Suppressor macrophage treated with lipopolysaccharide for 1 hour (primary cell): Measurements from ENCODE around the gene ANKRD13B.

Source experiments
- DNase-seq, 3 donors: peaks; one replicate each; pipeline ENCODE4 v3.0.0-alpha.2; 2020 to 2022

The ANKRD13B gene

GRCh38 chr17:29582772-29583171 lies 10.2 kb upstream of the ANKRD13B start:
- DNase-seq = no peak

DNA sequence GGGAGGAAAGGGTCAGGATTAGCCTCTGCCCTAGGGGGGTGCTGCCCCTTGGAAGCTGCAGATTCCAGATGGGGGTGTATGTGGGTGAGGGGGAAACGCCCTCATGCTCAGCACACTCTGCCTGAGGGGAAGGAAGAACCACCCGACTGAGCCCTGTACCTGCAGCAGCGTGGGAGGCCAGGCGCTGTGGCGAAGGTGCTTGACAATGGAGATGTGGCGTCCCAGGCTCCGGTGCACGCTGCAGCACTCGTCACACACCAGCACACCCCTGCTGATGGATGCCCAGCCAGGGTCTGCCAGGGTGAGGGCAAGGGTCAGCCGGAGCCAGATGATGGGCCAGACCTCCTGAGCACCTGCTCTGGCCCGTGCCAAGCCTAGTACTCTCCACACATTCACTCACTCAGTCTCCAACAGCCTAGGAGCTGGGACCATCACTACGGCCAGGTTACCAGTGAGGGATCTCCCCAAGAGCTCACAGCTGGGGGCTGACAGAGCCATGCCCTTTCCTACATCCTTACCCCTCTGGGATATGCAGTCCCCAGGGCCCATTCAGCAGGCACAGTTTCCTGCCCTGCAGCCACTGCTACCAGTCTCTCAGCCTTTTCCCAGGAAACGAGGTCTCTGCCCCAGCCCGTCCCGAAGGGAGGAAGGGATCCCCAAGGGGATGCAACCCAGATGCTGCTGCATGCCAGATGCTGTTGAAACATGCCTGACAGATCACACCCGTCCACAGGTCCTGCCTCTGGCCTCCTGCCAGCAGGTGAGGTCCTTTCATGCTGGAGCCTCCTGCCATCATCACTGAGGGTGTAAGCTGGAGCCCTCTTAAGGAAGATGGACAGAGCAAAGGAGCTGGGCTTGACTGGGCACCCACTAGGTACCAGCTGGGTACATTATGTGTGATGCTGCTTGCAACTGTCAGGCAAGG lies 9.3 kb upstream of the ANKRD13B start:
- no peak for DNase-seq

DNA sequence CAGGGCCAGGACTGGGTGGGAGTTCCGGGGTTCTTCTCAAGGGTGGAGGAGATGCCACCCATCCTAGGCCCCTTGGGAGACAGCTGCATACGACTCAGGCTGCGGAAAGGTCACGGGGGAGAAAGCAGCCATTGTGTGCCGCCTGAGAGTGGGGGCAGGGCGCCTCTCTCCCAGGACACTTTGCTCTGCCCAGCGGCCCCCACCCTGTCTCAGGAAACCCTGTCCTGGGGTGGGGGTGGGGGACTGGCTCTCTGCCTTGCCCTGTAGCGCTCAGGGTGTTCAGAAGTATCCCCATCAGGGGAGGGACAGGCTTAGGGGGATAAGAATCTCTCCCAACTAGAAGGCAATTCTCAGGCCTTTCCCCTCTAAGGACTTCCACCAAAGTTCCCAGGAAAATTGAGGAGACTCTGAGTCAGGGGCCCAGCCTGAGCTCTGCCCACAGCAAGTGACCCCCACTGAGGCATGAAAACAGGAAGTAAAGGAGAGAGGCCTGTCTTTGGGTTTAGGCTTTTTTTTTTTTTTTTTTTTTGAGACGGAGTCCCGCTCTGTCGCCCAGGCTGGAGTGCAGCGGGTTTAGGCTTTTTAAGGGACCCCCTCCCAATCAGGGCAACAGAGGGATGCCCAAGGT lies 8.4 kb upstream of the ANKRD13B start:
- DNase-seq = peak; percentile 28 to 63 (median 40)

DNA sequence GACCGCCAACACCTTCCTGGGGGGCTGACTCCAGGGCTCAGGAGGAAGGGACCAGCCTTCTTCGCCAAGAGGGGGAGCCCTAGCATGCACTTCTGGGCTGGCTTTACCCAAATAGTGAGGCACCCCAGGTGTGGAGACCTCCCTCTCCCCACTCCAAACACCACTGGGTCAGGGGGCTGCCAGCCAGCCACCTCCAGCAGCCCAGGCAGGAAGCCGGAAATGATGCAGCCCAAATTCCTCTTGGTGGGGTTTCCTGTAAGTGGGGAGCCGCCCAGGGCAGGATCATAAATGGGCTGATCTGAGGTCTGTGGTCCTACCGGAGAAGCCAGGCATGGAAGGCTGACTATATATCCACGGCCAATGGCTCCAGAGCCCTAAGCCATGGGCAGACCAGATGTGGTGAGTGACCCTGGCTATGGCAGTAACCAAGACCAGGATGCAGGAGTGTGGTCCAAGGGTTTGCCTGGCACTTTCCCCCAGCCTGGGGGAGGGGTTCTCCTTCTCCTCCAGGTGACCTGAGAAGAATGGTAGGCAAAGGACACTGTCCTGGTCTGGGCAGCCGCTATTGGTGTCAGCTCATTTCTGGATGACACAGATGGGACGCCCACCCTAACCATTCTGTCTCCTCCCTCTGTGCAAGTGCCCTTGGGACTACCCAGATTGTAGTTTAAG lies 7.7 kb upstream of the ANKRD13B start:
- peak in 2 of 3 donors; percentile 26 to 35 for DNase-seq

DNA sequence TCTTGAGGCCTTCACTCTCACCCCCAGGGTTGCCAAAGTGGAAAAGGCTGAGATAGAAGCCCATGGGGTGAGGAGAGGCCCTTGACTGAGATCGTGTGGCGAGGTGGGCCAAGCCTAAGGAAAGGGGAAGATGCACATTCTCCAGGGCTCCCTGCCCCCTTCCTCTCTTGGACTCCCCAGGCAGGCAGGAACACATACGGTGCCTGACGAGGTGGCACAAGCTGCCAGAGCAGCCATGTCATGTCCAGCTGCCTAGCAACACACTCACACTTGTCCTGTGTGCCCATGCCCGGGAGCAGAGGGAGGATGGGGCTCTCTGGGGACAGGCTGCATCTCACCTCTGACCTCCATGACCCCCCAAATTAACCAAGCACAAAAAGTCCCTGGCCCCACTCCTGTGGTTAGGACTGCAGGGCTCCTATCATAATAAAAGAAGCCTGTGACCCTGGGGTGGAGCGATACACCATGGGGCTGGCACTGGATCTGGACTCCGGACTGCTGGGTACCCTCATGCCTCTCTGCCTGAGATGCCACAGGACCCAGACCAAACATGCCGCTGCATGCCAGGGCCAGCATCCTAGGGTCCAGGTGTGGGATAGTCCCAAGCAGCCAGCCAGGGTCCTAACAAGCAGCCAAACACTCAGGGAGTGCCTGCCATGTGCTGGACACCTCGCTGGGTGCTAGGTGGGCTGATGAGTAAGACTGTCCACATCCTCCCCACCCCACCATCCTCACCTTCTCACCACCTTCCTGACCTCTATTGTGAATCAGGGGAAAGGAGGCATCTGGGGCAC lies 6.1 kb upstream of the ANKRD13B start:
- peak in 2 of 3 donors; percentile 24 to 32 for DNase-seq

DNA sequence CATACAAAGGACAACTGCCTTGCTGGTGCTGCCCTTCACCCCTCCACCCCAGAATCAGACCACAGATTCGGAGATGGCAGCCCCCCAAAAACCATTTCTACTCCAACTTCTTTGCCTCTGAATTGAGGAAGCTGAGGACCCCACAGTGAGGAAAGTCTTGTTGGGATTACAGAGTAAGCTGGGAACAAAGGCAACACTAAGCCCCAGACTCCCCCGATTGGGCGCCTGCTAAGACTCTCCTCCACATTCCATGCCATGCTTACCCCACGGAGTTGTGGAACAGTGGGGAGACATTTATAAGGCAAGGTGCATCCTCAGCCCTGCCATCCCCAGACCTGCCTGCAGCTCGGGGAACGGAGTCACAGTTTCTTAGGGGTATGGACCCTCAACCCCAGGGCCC lies 5.3 kb upstream of the ANKRD13B start:
- no peak for DNase-seq

GRCh38 chr17:29588017-29588561 lies 4.8 kb upstream of the ANKRD13B start:
- DNase-seq = peak; percentile 26 to 51 (median 50)

DNA sequence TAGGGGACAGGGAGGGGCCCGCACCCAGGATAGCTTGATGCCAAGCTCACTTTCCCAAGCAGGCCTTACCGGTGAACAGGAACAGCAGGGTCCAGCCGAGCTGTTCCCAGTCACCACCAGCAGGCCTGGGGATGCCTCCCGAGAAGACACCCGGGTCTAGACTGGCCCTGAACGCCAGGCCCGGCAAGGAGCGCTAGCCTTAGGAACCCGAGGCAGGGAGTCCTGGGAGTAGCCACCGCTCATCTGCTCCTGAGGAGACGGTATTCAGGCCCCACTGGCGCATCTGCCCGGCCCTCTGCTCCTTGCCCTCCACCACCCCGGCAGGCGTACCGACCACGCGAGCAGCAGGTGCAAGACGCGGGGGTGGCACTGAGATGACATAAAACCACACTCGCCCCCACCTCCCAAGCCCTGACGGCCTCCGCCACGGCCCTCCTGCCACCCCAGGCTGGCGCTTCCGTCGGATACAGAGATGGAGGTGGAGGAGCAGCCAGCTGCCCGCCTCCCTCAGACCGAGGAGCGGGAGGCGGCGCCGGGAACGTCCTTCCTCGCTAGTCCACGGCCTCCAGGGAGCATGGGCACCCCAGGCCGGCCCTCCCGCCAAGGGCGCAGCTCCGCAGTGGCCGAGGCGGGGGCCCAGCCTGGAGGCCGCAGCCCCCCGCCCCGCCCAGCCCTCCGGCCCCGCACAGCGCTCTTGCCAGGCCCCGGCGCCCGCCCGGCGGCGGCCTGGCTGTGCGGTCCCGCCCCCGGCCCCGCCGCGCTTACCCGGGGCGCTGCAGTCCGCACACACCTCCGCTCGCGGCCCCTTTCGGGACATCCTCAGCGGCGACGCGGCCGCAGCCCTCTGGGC lies 4.1 kb upstream of the ANKRD13B start:
- peak; percentile 31 to 62 (median 31) for DNase-seq

GRCh38 chr17:29589524-29590410 lies 3.2 kb upstream of the ANKRD13B start, which contains the start of gene GIT1:
Gene GIT1, minus strand, starts transcription at chr17:29589648. Its CDS starts 270 bp downstream, at chr17:29589378.
- peak; percentile 91 to 98 (median 95) for DNase-seq

- peak; percentile 55 to 61 (median 56) for DNase-seq
These were observed 2.4 kb upstream of the ANKRD13B start for GRCh38 chr17:29590411-29591145.

DNA sequence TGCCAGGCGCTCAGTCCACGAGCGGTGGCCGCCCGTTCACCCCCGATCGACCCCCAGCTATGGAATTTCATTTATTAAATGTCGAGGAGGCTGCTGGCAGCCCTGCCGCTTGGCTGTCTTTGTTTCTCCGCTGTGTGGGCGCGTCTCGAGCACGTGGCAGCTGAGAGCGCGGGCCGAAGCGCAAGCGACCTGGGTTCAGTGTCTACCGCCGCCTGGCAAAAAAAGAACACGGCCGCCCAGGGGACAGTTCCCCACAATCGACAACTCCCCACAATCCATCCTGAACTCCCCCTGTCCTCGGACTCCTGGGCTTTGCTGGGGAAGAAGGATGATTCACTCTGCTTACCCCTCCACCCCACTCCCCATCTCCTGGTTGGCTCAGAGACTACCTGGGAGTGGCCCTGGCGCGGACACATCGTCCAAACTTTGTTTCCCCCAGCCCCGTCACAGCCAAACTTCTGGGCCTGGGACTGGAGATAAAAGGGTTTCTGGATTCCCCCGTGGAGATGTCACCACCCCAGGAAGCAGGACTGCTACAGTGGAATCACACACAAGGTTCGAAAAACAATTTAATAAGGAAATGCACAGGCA lies 1.7 kb upstream of the ANKRD13B start:
- peak; percentile 41 to 57 (median 44) for DNase-seq

GRCh38 chr17:29591737-29592608 lies 959 bp upstream of the ANKRD13B start:
- DNase-seq = peak; percentile 72 to 89 (median 80)

DNA sequence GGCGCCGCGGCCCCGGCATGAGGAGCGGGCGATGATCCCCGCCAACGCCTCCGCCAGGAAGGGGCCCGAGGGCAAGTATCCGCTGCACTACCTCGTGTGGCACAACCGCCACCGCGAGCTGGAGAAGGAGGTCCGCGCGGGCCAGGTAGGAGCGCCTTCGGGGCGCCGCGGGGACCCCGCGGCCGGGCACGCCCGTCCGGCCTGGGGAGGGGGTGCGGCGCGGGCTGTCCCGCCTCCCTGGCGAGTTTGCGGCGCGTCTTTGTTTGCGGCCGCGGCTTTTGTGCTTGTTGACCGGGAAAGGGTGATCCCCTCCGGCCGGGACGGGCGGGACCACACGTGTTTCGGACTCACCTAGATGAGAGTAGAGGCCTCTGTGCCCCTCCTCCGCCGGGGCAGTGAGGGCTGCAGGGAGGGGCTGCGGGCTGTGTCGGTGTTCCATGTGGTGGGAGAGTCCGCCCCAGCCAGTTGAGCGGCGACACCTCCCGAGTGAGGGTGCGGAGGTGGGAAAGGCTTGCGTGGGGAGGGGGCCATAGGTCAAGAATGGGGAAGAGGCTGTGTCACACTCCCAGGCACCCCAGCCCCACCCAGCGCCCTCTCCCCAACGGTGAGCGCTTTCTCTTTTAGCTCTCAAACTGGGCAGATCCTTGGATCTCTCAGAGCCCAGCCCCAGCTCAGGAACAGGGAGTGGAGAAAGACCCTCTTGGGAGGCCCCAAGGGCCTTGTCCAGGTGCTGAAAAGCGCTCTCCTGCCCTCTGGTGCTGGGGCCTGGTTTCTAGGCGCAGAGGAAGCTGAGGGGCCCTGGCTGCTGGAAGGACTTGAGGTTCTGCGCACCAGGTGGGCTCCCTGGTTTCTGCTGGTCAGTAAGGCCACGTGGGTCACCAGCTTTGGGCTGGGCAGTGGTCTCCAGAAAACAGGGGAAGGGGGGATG lies 923 bp downstream of the ANKRD13B start:
- DNase-seq = peak in 1 of 3 donors; percentile 41

- peak in 2 of 3 donors; percentile 23 to 34 for DNase-seq
These were observed 1.7 kb downstream of the ANKRD13B start for GRCh38 chr17:29594519-29595090.

DNA sequence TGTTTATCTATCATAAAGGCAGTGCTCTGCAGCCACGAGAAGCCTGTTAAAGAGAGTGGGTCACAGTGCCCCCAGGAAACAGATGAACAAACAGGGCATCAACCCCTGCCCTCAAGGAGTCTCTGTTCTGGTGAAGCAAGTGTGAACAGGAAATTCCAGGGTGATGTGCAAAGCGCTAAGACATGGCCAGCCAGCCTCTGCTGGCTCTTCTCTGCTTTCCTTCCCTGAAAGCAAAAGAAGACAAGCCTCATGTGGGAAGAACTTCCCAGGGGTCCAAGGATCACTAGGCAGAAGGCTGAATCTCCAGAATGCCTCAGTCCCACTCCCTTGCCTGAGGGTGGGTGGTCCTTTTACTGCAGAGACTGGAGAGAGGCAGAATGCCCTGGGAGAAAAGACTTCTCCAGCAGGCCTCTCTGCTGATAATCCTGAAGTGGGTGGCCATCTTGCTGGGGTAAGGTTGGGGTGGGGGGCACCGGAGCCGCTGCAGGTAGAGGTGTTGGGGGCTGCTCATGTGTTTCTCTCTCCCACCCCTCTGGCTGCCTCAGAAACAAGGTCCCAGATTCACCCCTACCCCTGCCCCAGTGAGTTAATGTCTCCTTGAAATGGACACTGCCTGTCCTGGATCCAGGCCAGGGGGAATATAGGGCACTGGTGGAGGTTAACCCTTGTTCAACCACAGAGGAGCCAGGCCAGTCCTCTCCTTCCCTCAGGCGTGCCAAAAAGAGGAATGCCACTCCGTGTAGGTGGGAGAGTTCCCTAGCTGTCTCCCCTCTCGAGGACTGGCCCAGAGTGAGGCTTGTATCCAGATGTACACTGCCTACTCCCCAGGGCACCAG lies 2.4 kb downstream of the ANKRD13B start:
- no peak for DNase-seq
